SU-DHL-6 (cell line): ENCODE measurements around the gene CEP350.

Experiments
- H2AFZ ChIP-seq: fragments of 200-600 bp; sonication (generic); 2 replicates; pipeline ENCODE4 v1.6.1; 2014; ENCODE audit warnings: low read depth, mild to moderate bottlenecking, moderate library complexity, mixed read lengths, antibody characterized with exemption, low read length; ENCODE audit not compliant: severe bottlenecking
- H3F3A ChIP-seq: fragments of 200-600 bp; shearing (Covaris generic); 2 replicates; pipeline ENCODE4 v1.6.0; 2016; ENCODE audit warnings: antibody characterized with exemption, mild to moderate bottlenecking; ENCODE audit not compliant: insufficient read depth
- H3K27ac ChIP-seq: fragments of 200-600 bp; sonication (generic); 2 replicates; pipeline ENCODE4 v1.5.1; 2016; ENCODE audit warnings: low read depth, mild to moderate bottlenecking, low read length, moderate library complexity, mixed read lengths
- H3K27me3 ChIP-seq: fragments of 200-600 bp; sonication (generic), shearing (Covaris generic); 2 replicates; pipeline ENCODE4 v1.6.0; 2014; ENCODE audit warnings: mild to moderate bottlenecking, low read length
- H3K36me3 ChIP-seq: fragments of 200-600 bp; sonication (generic); 2 replicates; pipeline ENCODE4 v1.6.1; 2014; ENCODE audit warnings: mild to moderate bottlenecking, low read length, mixed read lengths
- H3K4me2 ChIP-seq: fragments of 300-600, 200-600 bp; shearing (Covaris generic), sonication (generic); 2 replicates; pipeline ENCODE4 v1.6.0; 2014; ENCODE audit warnings: low read length, low read depth, mild to moderate bottlenecking; ENCODE audit not compliant: poor library complexity, severe bottlenecking
- H3K4me3 ChIP-seq: fragments of 200-600 bp; sonication (generic); 2 replicates; pipeline ENCODE4 v1.5.1; 2014; ENCODE audit warnings: antibody characterized with exemption, low read length, mild to moderate bottlenecking, mixed read lengths; ENCODE audit not compliant: insufficient read depth, poor library complexity, severe bottlenecking
- H3K79me2 ChIP-seq: fragments of 200-600 bp; sonication (generic); 2 replicates; pipeline ENCODE4 v1.6.1; 2014; ENCODE audit warnings: mild to moderate bottlenecking, low read length, moderate library complexity; ENCODE audit not compliant: insufficient read depth
- H3K9ac ChIP-seq: fragments of 200-600 bp; sonication (generic); 2 replicates; pipeline ENCODE4 v1.7.0; 2014; ENCODE audit warnings: mild to moderate bottlenecking, low read length
- H3K9me2 ChIP-seq: fragments of 200-600 bp; sonication (generic); replicated peaks from 2 replicates; pipeline ENCODE4 v1.6.1; 2014; ENCODE audit warnings: low read length; ENCODE audit not compliant: insufficient read depth
- H3K9me3 ChIP-seq: fragments of 200-600 bp; sonication (generic); 2 replicates; pipeline ENCODE4 v1.6.1; 2014; ENCODE audit warnings: low read length, mixed read lengths; ENCODE audit not compliant: insufficient read depth
- H4K20me1 ChIP-seq: fragments of 200-600 bp; sonication (generic); 2 replicates; pipeline ENCODE4 v1.6.1; 2014; ENCODE audit warnings: low read depth, mild to moderate bottlenecking, antibody characterized with exemption, low read length, moderate library complexity, mixed read lengths
- EZH2phosphoT487 ChIP-seq: fragments of 200-600 bp; sonication (generic), shearing (Covaris generic); conservative IDR thresholded peaks from 2 replicates; pipeline ENCODE4 v1.6.1; 2018; ENCODE audit warnings: mild to moderate bottlenecking, antibody characterized with exemption, low read length, moderate library complexity, mixed read lengths
- TF ChIP-seq, protein P1 (sequence below): fragments of 200-600 bp; sonication (generic); IDR thresholded peaks from one replicate; pipeline ENCODE4 v1.5.1; 2017; ENCODE audit warnings: antibody characterized with exemption, mild to moderate bottlenecking, low read length, moderate library complexity; ENCODE audit not compliant: insufficient read depth, poor library complexity, severe bottlenecking

The CEP350 gene

GRCh38 chr1:180137776-180138175, 183.2 kb downstream of the CEP350 start:
- Histone ChIP-seq H3K36me3 (no peaks in the 10 kb centered on the region), H3K27ac (no peak overlapping the region)

GRCh38 chr1:180141381-180141934, 186.8 kb downstream of the CEP350 start:
- Histone ChIP-seq H3K4me2 (no peak overlapping the region), H3K4me3 (no peak overlapping the region), H3K9ac (no peak overlapping the region), H4K20me1 (no peaks in the 10 kb centered on the region), H3K27me3 (no peaks in the 10 kb centered on the region), H2AFZ (no peak overlapping the region), H3K9me3 (no peaks in the 10 kb centered on the region), H3K27ac (no peak overlapping the region), H3K9me2 (no peaks in the 10 kb centered on the region), H3K36me3 (no peaks in the 10 kb centered on the region), H3F3A (no peaks in the 10 kb centered on the region), H3K79me2 (no peaks in the 10 kb centered on the region)
- TF ChIP-seq, protein P1, sequence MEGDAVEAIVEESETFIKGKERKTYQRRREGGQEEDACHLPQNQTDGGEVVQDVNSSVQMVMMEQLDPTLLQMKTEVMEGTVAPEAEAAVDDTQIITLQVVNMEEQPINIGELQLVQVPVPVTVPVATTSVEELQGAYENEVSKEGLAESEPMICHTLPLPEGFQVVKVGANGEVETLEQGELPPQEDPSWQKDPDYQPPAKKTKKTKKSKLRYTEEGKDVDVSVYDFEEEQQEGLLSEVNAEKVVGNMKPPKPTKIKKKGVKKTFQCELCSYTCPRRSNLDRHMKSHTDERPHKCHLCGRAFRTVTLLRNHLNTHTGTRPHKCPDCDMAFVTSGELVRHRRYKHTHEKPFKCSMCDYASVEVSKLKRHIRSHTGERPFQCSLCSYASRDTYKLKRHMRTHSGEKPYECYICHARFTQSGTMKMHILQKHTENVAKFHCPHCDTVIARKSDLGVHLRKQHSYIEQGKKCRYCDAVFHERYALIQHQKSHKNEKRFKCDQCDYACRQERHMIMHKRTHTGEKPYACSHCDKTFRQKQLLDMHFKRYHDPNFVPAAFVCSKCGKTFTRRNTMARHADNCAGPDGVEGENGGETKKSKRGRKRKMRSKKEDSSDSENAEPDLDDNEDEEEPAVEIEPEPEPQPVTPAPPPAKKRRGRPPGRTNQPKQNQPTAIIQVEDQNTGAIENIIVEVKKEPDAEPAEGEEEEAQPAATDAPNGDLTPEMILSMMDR, result no peak
- no peak for TF ChIP-seq EZH2phosphoT487

More at GRCh38 chr1:180137776-180138175, 183.2 kb downstream of the CEP350 start:
- TF ChIP-seq, protein P1, result no peak
- TF ChIP-seq EZH2phosphoT487, result no peak
- H3K79me2 ChIP-seq, result no peaks in the 10 kb centered on the region
- H2AFZ ChIP-seq, result no peak overlapping the region
- no peaks in the 10 kb centered on the region for H4K20me1 ChIP-seq
- no peak overlapping the region for H3K4me2 ChIP-seq
- no peak overlapping the region for H3K9ac ChIP-seq
- no peaks in the 10 kb centered on the region for H3K9me3 ChIP-seq
- no peak overlapping the region for H3K4me3 ChIP-seq
- no peaks in the 10 kb centered on the region for H3K27me3 ChIP-seq
- H3K9me2 ChIP-seq, result no peaks in the 10 kb centered on the region
- no peaks in the 10 kb centered on the region for H3F3A ChIP-seq

- Histone ChIP-seq H3K9ac (no peak overlapping the region), H3K9me2 (no peaks in the 10 kb centered on the region), H3K4me2 (no peak overlapping the region), H2AFZ (no peak overlapping the region), H3K27me3 (no peaks in the 10 kb centered on the region), H3K79me2 (no peaks in the 10 kb centered on the region), H3K36me3 (no peaks in the 10 kb centered on the region), H3K27ac (no peak overlapping the region), H3F3A (no peaks in the 10 kb centered on the region), H4K20me1 (no peaks in the 10 kb centered on the region), H3K9me3 (no peaks in the 10 kb centered on the region), H3K4me3 (no peak overlapping the region)
- TF ChIP-seq, protein P1, result no peak
- no peak for TF ChIP-seq EZH2phosphoT487
Measured at GRCh38 chr1:180143359-180143758, 188.7 kb downstream of the CEP350 start.
